Fibroblast of skin of scalp (primary cell): ENCODE measurements around the gene MRPS23.

ENCODE experiments used
- DNase-seq: peaks from one replicate; pipeline ENCODE4 v3.0.0-alpha.2; 2013

MRPS23 gene

GRCh38 chr17:57835333-57835900, 14.4 kb downstream of the MRPS23 start:
- no peak for DNase-seq

- no peak for DNase-seq
Measured at GRCh38 chr17:57834146-57834741, 15.6 kb downstream of the MRPS23 start.

- DNase-seq, result peak; percentile 69
Measured at GRCh38 chr17:57833179-57833939, 16.5 kb downstream of the MRPS23 start.

- no peak for DNase-seq
Measured at GRCh38 chr17:57832314-57833178, 17.3 kb downstream of the MRPS23 start.

- DNase-seq, result no peak
Measured at GRCh38 chr17:57830880-57831279, 19.0 kb downstream of the MRPS23 start.

- DNase-seq, result peak; percentile 15
Measured at GRCh38 chr17:57823469-57824401, 26.1 kb downstream of the MRPS23 start.

GRCh38 chr17:57819867-57820266, 30.0 kb downstream of the MRPS23 start:
- DNase-seq, result no peak

GRCh38 chr17:57819285-57819684, 30.6 kb downstream of the MRPS23 start:
- no peak for DNase-seq

- DNase-seq, result no peak
Measured at GRCh38 chr17:57818066-57818465, 31.8 kb downstream of the MRPS23 start.

GRCh38 chr17:57817299-57817698, 32.5 kb downstream of the MRPS23 start:
- DNase-seq, result no peak

- no peak for DNase-seq
Measured at GRCh38 chr17:57814421-57814820, 35.4 kb downstream of the MRPS23 start.

- DNase-seq, result no peak
Measured at GRCh38 chr17:57811638-57812280, 38.1 kb downstream of the MRPS23 start.

- peak; percentile 73 for DNase-seq
Measured at GRCh38 chr17:57810721-57811637, 38.9 kb downstream of the MRPS23 start.

- DNase-seq, result peak; percentile 6
Measured at GRCh38 chr17:57809879-57810278, 40.0 kb downstream of the MRPS23 start.

GRCh38 chr17:57808882-57809281, 41.0 kb downstream of the MRPS23 start:
- DNase-seq, result no peak

GRCh38 chr17:57806167-57806830, 43.5 kb downstream of the MRPS23 start:
- DNase-seq, result no peak

GRCh38 chr17:57803021-57803420, 46.8 kb downstream of the MRPS23 start:
- DNase-seq, result no peak

GRCh38 chr17:57801044-57801711, 48.7 kb downstream of the MRPS23 start:
- no peak for DNase-seq

GRCh38 chr17:57794841-57795240, 55.0 kb downstream of the MRPS23 start:
- no peak for DNase-seq
